A172 (cell line): ENCODE results near the gene FAM81A. TPM values are rescaled to one million over a fixed set of nuclear protein-coding genes. Genes with fewer than 3 reads are reported as not detected.

Experiments
- total RNA-seq: library from RNA; depleted of rRNA; stranded (reverse); fragments of >200 nt; shearing (Covaris generic); gene quantifications from 2 replicates; pipeline ENCODE4 v1.2.3, GENCODE V29; 2014; rRNA removed

FAM81A gene
- total RNA-seq, 1 experiment from 2014 or later, result 0.78 TPM

Other genes starting within 250 kb of the FAM81A start
- not detected in 2 replicates for gene LDHAL6B, start 231.3 kb upstream of the FAM81A start, total RNA-seq
- 13.8 and 25.6 TPM in 2 replicates for gene MYO1E, start 65.3 kb upstream of the FAM81A start, total RNA-seq
- 1.5 and 2.6 TPM in 2 replicates for gene GCNT3, start 173.6 kb downstream of the FAM81A start, total RNA-seq
- gene GTF2A2, start 219.3 kb downstream of the FAM81A start, total RNA-seq, result 92.4 and 132 TPM in 2 replicates